Transverse colon (tissue), 3 donors: Measurements from ENCODE around the gene SLC27A4.

ENCODE experiments used
- CTCF ChIP-seq, 5 experiments: fragments of 200-600 bp in 3 of 5; fragments of 450-650 bp in 2 of 5; sonication (generic) in 3 of 5; IDR thresholded peaks; 1 replicate in 2 of 5; 2 replicates in 3 of 5; pipeline ENCODE4 v1.5.1; 2016 to 2017; ENCODE audit warnings: antibody characterized with exemption in 5 of 5, inconsistent platforms in 3 of 5, mild to moderate bottlenecking in 2 of 5, moderate library complexity in 1 of 5
- EP300 ChIP-seq: sonication (generic); formaldehyde crosslinking; IDR thresholded peaks from one replicate; pipeline ENCODE4 v1.6.1; 2017; ENCODE audit warnings: antibody characterized with exemption, low read depth
- POLR2A ChIP-seq: fragments of 450-650 bp; IDR thresholded peaks from one replicate; pipeline ENCODE4 v1.6.1; 2016; ENCODE audit warnings: antibody characterized with exemption, mild to moderate bottlenecking, moderate library complexity

GRCh38 chr9:128406848-128407391 is 66.6 kb downstream of the SLC27A4 start:
- TF ChIP-seq CTCF (IDR thresholded peaks at IDR 0.05) (no peak), EP300 (no peak), POLR2A (no peak)
